ENCODE results near the gene TCF7L1. TPM values are rescaled to one million over a fixed set of nuclear protein-coding genes. Genes with fewer than 3 reads are reported as not detected.

The TCF7L1 gene
- total and polyA plus RNA-seq, 2 donors (not counting 3 experiments of a cell fraction or from before 2014, with no cell fraction given), result 9.6 to 17.4 TPM

DNA sequence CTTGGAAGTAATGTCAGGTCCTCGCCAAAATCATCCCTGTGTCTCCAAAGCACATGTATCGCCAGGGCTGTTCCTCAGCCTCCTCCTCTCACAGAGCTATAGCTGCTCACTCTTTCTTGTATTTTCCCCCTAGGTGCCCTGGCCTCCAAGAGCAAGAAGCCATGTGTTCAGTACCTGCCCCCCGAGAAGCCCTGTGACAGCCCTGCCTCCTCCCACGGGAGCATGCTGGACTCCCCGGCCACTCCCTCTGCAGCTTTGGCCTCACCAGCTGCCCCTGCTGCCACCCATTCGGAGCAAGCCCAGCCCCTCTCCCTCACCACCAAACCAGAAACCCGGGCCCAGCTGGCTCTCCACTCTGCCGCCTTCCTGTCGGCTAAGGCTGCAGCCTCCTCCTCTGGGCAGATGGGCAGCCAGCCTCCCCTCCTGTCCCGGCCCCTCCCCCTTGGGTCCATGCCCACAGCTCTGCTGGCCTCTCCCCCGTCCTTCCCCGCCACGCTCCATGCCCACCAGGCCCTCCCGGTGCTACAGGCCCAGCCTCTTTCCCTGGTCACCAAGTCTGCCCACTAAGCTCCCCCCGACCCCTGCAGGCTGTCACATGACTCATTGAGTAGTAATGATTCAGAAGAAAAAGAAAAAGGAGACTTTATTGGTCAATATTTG lies 175.8 kb downstream of the TCF7L1 start:
- dilution Hi-C loops (cut with MboI; ENCODE audit: extremely low pct_ligation_motif_present, low sequenced_read_pairs), result no loop called here
- Histone ChIP-seq H3K4me2 (ENCODE audit: insufficient read depth, low read length) (no peak overlapping the region), H2AFZ (ENCODE audit: low read depth, low read length) (no peak overlapping the region), H4K20me1 (replicated peaks; ENCODE audit: control insufficient read depth, extremely low read depth, insufficient read depth, low read length) (no peaks in the 10 kb centered on the region), H3K27me3 (ENCODE audit: control insufficient read depth in 2 of 2, insufficient read depth in 2 of 2, low read length in 2 of 2) (no peaks in the 10 kb centered on the region), H3K4me3 (replicated peaks in 1 of 3; ENCODE audit: insufficient read depth in 1 of 3, low read depth in 1 of 3, low read length in 3 of 3) (no peak overlapping the region), H3K27ac (ENCODE audit: insufficient read depth, low read depth, low read length) (no peak overlapping the region), H3K9ac (replicated peaks; ENCODE audit: extremely low read depth, insufficient read depth, low read length) (no peak overlapping the region), H3K79me2 (ENCODE audit: control insufficient read depth, insufficient read depth, low read length) (no peaks in the 10 kb centered on the region), H3K9me1 (replicated peaks; ENCODE audit: control insufficient read depth, extremely low read depth, insufficient read depth, low read length) (no peaks in the 10 kb centered on the region), H3K9me3 (replicated peaks; ENCODE audit: control insufficient read depth, insufficient read depth, low read length) (no peaks in the 10 kb centered on the region), H3K36me3 (ENCODE audit: control insufficient read depth in 2 of 2, extremely low read depth in 1 of 2, insufficient read depth in 2 of 2, low read length in 2 of 2) (peaks cover 3 to 11% of the 10 kb centered on the region in 2 experiments), H3K4me1 (ENCODE audit: control insufficient read depth, extremely low read depth, insufficient read depth, low read length) (peaks cover 9% of the 10 kb centered on the region)
- intact Hi-C loops (cut with micrococcal nuclease), result no loop called here
- TF ChIP-seq GATA2 (IDR thresholded peaks at IDR 0.05; ENCODE audit: insufficient read depth, insufficient read length, low read depth, low read length) (no peak), FOS (IDR thresholded peaks at IDR 0.05; ENCODE audit: borderline replicate concordance, insufficient read depth, low read length) (peak; percentile 10), POLR2AphosphoS5 (IDR thresholded peaks at IDR 0.05; ENCODE audit: insufficient read depth, low read depth, low read length) (no peak), EZH2 (IDR thresholded peaks at IDR 0.05; ENCODE audit: borderline replicate concordance, low read depth, low read length, severe bottlenecking) (no peak), JUN (IDR thresholded peaks at IDR 0.05; ENCODE audit: borderline replicate concordance, insufficient read depth, insufficient read length, low read depth) (no peak), POLR2A (IDR thresholded peaks at IDR 0.05; ENCODE audit: low read depth, low read length) (no peak)
- TF ChIP-seq, protein P1, sequence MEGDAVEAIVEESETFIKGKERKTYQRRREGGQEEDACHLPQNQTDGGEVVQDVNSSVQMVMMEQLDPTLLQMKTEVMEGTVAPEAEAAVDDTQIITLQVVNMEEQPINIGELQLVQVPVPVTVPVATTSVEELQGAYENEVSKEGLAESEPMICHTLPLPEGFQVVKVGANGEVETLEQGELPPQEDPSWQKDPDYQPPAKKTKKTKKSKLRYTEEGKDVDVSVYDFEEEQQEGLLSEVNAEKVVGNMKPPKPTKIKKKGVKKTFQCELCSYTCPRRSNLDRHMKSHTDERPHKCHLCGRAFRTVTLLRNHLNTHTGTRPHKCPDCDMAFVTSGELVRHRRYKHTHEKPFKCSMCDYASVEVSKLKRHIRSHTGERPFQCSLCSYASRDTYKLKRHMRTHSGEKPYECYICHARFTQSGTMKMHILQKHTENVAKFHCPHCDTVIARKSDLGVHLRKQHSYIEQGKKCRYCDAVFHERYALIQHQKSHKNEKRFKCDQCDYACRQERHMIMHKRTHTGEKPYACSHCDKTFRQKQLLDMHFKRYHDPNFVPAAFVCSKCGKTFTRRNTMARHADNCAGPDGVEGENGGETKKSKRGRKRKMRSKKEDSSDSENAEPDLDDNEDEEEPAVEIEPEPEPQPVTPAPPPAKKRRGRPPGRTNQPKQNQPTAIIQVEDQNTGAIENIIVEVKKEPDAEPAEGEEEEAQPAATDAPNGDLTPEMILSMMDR (IDR thresholded peaks at IDR 0.05; ENCODE audit: extremely low read depth in 1 of 2, insufficient read depth in 1 of 2, low read depth in 1 of 2, low read length in 2 of 2), result no peak
- CTCF ChIA-PET, result interaction anchor here (0.6 to 1.9 kb wide), 7 partner anchors 8 to 353 kb away, joined by 3 to 26 read pairs (median 3); partner anchors contain the start of gene TGOLN2
- POLR2A ChIA-PET, result interaction anchor here (1.1 kb wide), 1 partner anchor 45 kb away, joined by 3 read pairs; the partner anchor contains the start of genes ELMOD3 and RETSAT
- peak; percentile 8 for FAIRE-seq
- no TSS peak for BruUV-seq (replicated peaks)
- peak; percentile 58 for DNase-seq (ENCODE audit: low read depth, low spot score)

Measured in endothelial cell of umbilical vein (primary cell).